Mesendoderm (in vitro differentiated cells): ENCODE results near the gene WNT10A.

ENCODE experiments used
- DNase-seq: peaks from one replicate; pipeline ENCODE4 v3.0.0; 2013
- H2AK5ac ChIP-seq: 2 replicates; pipeline ENCODE4 v1.6.1; 2013; ENCODE audit warnings: low read length, inconsistent platforms
- H2BK120ac ChIP-seq: 2 replicates; pipeline ENCODE4 v1.6.1; 2013; ENCODE audit warnings: low read depth, mild to moderate bottlenecking, low read length, moderate library complexity, mixed read lengths
- H2BK15ac ChIP-seq: replicated peaks from 2 replicates; pipeline ENCODE4 v1.6.1; 2013; ENCODE audit warnings: low read depth, mild to moderate bottlenecking, moderate library complexity
- H2BK5ac ChIP-seq: 2 replicates; pipeline ENCODE4 v1.6.1; 2013; ENCODE audit warnings: low read length, inconsistent platforms
- H3K18ac ChIP-seq: 2 replicates; pipeline ENCODE4 v1.6.1; 2013; ENCODE audit warnings: mild to moderate bottlenecking, low read length, mixed read lengths
- H3K23ac ChIP-seq: one replicate; pipeline ENCODE4 v1.6.1; 2013; ENCODE audit warnings: low read length
- H3K27ac ChIP-seq: 2 replicates; pipeline ENCODE4 v1.5.1; 2013; ENCODE audit warnings: low read depth, mild to moderate bottlenecking, inconsistent platforms, low read length, moderate library complexity
- H3K27me3 ChIP-seq: 2 replicates; pipeline ENCODE4 v1.6.1; 2013; ENCODE audit warnings: low read length, control low read depth, mild to moderate bottlenecking, inconsistent platforms; ENCODE audit not compliant: insufficient read depth, poor library complexity
- H3K36me3 ChIP-seq: 2 replicates; pipeline ENCODE4 v1.6.1; 2013; ENCODE audit warnings: low read length, inconsistent platforms; ENCODE audit not compliant: control insufficient read depth, insufficient read depth
- H3K4ac ChIP-seq: one replicate; pipeline ENCODE4 v1.6.1; 2013; ENCODE audit warnings: low read depth, mild to moderate bottlenecking, low read length, moderate library complexity
- H3K4me1 ChIP-seq: 2 replicates; pipeline ENCODE4 v1.6.1; 2013; ENCODE audit warnings: low read depth, low read length, inconsistent platforms; ENCODE audit not compliant: control insufficient read depth
- H3K4me2 ChIP-seq: 2 replicates; pipeline ENCODE4 v1.6.1; 2013; ENCODE audit warnings: low read length
- H3K4me3 ChIP-seq: 2 replicates; pipeline ENCODE4 v1.5.1; 2013; ENCODE audit warnings: mild to moderate bottlenecking, low read length
- H3K56ac ChIP-seq: one replicate; pipeline ENCODE4 v1.6.1; 2013; ENCODE audit warnings: low read length
- H3K79me1 ChIP-seq: 2 replicates; pipeline ENCODE4 v1.6.1; 2013; ENCODE audit warnings: low read length, inconsistent platforms
- H3K79me2 ChIP-seq: 2 replicates; pipeline ENCODE4 v1.6.1; 2013; ENCODE audit warnings: mild to moderate bottlenecking, low read length; ENCODE audit not compliant: control insufficient read depth, insufficient read depth
- H3K9ac ChIP-seq: 2 replicates; pipeline ENCODE4 v1.6.1; 2013; ENCODE audit warnings: low read length, inconsistent platforms
- H4K5ac ChIP-seq: one replicate; pipeline ENCODE4 v1.6.1; 2013; ENCODE audit warnings: low read length
- H4K8ac ChIP-seq: one replicate; pipeline ENCODE4 v1.6.1; 2013; ENCODE audit warnings: low read depth, mild to moderate bottlenecking, control low read depth, low read length, moderate library complexity
- WGBS: extraction: QIAGEN DNeasy Blood & Tissue Kit; methylation state at CpG from one replicate; pipeline ENCODE4 v1.1.7; 2013; ENCODE audit warnings: low lambda C conversion rate, missing lambda C conversion rate; ENCODE audit not compliant: insufficient coverage; ENCODE audit errors: extremely low coverage; 5-methylcytosine and 5-hydroxymethylcytosine counted together

The WNT10A gene

DNA sequence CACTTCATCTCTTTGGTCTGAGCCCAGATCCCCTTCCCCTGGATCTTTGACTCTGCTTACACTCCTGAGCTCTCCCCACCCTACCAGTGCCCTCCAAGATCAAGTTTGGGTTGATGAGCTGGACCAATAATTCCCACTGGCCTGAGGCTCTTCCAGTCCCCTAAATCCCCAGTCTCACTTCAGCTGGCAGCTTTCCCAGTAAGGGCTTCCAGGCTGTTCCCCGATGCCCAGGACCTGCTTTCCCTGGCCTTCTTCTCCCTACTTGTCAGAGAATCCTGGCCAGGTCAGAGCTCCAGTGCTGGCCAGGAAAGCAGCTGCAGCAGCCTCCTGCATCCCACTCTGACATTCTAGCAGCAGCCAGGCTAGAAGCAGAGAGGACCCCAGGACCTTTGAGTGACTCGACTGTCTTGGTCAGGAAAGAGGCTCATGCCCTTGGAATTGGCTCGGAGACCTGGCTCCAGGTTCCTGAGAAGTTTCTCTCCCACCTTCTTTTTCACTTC lies 17.6 kb upstream of the WNT10A start:
- Histone ChIP-seq H3K27ac (no peak overlapping the region), H3K4me1 (peaks cover 3% of the 10 kb centered on the region), H3K23ac (no peak overlapping the region), H3K36me3 (no peaks in the 10 kb centered on the region), H2BK5ac (no peak overlapping the region), H3K79me1 (no peaks in the 10 kb centered on the region), H3K4me3 (no peak overlapping the region), H2BK120ac (no peak overlapping the region), H3K4me2 (no peak overlapping the region), H3K56ac (no peak overlapping the region), H4K8ac (no peak overlapping the region), H2BK15ac (no peak overlapping the region), H3K9ac (no peak overlapping the region), H3K27me3 (peaks cover 40% of the 10 kb centered on the region), H2AK5ac (no peak overlapping the region), H3K18ac (no peak overlapping the region), H3K4ac (no peak overlapping the region), H3K79me2 (no peaks in the 10 kb centered on the region), H4K5ac (no peak overlapping the region)
- DNase-seq, result no peak
- WGBS, result no CpG with 5 or more reads among the region's 3 CpGs

DNA sequence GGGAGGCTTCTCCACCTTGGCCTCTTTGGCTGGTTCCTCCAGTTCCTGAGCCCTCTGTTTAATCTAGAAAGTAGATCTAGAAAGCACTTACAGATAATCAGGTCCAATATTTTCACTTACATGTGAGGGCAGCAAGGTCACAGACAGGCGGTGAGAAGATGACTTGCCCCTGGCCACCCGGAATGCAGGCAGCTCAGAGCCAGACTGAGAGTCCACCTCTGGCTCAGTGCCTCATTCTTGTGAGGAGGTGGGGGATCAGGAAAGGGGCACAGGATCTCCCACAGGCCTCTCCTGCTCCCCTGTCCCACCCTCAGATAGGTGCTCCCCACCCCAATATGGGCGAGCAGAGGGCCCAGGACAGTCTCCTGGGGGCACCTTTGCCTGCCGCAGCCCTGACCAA lies 15.3 kb upstream of the WNT10A start:
- H3K36me3 ChIP-seq, result no peaks in the 10 kb centered on the region
- peaks cover 39% of the 10 kb centered on the region for H3K27me3 ChIP-seq
- no peak overlapping the region for H3K23ac ChIP-seq
- DNase-seq, result no peak
- H3K56ac ChIP-seq, result no peak overlapping the region
- H2BK5ac ChIP-seq, result no peak overlapping the region
- H3K18ac ChIP-seq, result no peak overlapping the region
- H2BK120ac ChIP-seq, result no peak overlapping the region
- H4K5ac ChIP-seq, result no peak overlapping the region
- H3K4me2 ChIP-seq, result no peak overlapping the region
- no peak overlapping the region for H3K27ac ChIP-seq
- H3K4me3 ChIP-seq, result no peak overlapping the region
- no peaks in the 10 kb centered on the region for H3K79me1 ChIP-seq
- H2AK5ac ChIP-seq, result no peak overlapping the region
- H2BK15ac ChIP-seq, result no peak overlapping the region
- no peak overlapping the region for H4K8ac ChIP-seq
- no peaks in the 10 kb centered on the region for H3K79me2 ChIP-seq
- H3K4ac ChIP-seq, result no peak overlapping the region
- H3K9ac ChIP-seq, result no peak overlapping the region
- peaks cover under 1% of the 10 kb centered on the region for H3K4me1 ChIP-seq
- WGBS, result no CpG with 5 or more reads among the region's 4 CpGs

DNA sequence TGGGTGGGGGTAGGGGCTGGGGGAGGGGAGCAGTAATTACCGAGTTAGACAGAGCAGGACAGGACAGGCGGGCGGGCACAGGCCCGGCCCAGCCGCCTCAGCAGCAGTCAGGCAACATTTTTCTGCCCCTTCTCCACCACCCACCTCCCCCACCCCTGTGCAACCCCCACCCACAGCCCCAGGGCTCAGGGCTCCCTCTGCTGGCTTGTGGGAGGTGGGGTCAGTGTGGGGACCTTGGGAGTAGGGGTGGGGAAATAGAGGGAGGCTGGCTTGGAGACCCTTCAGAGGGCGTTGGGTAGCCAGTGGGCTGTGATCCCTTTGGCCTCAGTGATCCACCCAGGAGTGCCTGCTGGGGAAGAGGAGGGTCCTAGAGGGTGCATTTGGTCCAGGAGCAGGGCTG lies 14.7 kb upstream of the WNT10A start:
- no peak overlapping the region for H3K18ac ChIP-seq
- no peak overlapping the region for H4K8ac ChIP-seq
- H3K4me2 ChIP-seq, result no peak overlapping the region
- no peaks in the 10 kb centered on the region for H3K36me3 ChIP-seq
- no peak overlapping the region for H3K4ac ChIP-seq
- H3K56ac ChIP-seq, result no peak overlapping the region
- no peak overlapping the region for H2AK5ac ChIP-seq
- H2BK120ac ChIP-seq, result no peak overlapping the region
- no peak overlapping the region for H3K23ac ChIP-seq
- no peaks in the 10 kb centered on the region for H3K4me1 ChIP-seq
- H3K79me2 ChIP-seq, result no peaks in the 10 kb centered on the region
- no peak overlapping the region for H3K27ac ChIP-seq
- H4K5ac ChIP-seq, result no peak overlapping the region
- H3K79me1 ChIP-seq, result no peaks in the 10 kb centered on the region
- peaks cover 44% of the 10 kb centered on the region for H3K27me3 ChIP-seq
- DNase-seq, result no peak
- no CpG with 5 or more reads among the region's 6 CpGs for WGBS
- no peak overlapping the region for H2BK15ac ChIP-seq
- no peak overlapping the region for H3K9ac ChIP-seq
- no peak overlapping the region for H3K4me3 ChIP-seq
- H2BK5ac ChIP-seq, result no peak overlapping the region

- WGBS, result no CpG with 5 or more reads among the region's 6 CpGs
- Histone ChIP-seq H4K8ac (no peak overlapping the region), H3K36me3 (no peaks in the 10 kb centered on the region), H3K27me3 (peaks cover 58% of the 10 kb centered on the region), H2BK15ac (no peak overlapping the region), H3K18ac (no peak overlapping the region), H3K27ac (no peak overlapping the region), H2BK5ac (no peak overlapping the region), H4K5ac (no peak overlapping the region), H3K56ac (no peak overlapping the region), H2BK120ac (no peak overlapping the region), H3K4me3 (no peak overlapping the region), H3K4me1 (no peaks in the 10 kb centered on the region), H3K4ac (no peak overlapping the region), H3K79me1 (no peaks in the 10 kb centered on the region), H3K79me2 (no peaks in the 10 kb centered on the region), H3K23ac (no peak overlapping the region), H3K9ac (no peak overlapping the region), H3K4me2 (no peak overlapping the region), H2AK5ac (no peak overlapping the region)
- no peak for DNase-seq
Observed at GRCh38 chr2:218867900-218868299, 12.8 kb upstream of the WNT10A start.

DNA sequence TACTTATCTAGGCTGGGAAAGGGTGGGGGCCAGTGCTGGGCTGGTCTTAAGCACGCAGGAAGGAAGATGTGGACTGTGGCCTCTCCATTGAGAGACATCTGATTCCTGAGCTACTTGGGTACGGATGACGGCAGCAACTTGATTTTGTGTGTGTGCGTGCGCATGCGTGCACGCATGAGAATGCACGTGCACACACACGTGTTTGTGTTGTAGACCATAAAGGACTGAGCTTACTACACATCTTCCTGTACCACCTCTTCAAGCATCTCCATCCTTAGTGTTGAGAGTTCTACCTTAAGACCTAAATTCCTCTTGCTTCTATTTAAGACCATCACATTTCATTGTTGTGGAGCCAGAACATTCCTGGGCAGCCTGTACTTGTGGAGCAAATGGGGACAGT lies 11.6 kb upstream of the WNT10A start:
- no CpG with 5 or more reads among the region's 9 CpGs for WGBS
- H2BK120ac ChIP-seq, result no peak overlapping the region
- H3K27ac ChIP-seq, result no peak overlapping the region
- DNase-seq, result no peak
- no peak overlapping the region for H3K56ac ChIP-seq
- H3K79me1 ChIP-seq, result no peaks in the 10 kb centered on the region
- H4K8ac ChIP-seq, result no peak overlapping the region
- H3K79me2 ChIP-seq, result no peaks in the 10 kb centered on the region
- no peak overlapping the region for H3K9ac ChIP-seq
- no peaks in the 10 kb centered on the region for H3K36me3 ChIP-seq
- no peak overlapping the region for H3K4me2 ChIP-seq
- no peak overlapping the region for H2BK15ac ChIP-seq
- H2AK5ac ChIP-seq, result no peak overlapping the region
- no peaks in the 10 kb centered on the region for H3K4me1 ChIP-seq
- H4K5ac ChIP-seq, result no peak overlapping the region
- no peak overlapping the region for H3K23ac ChIP-seq
- H3K27me3 ChIP-seq, result peaks cover 66% of the 10 kb centered on the region
- no peak overlapping the region for H3K4me3 ChIP-seq
- no peak overlapping the region for H3K18ac ChIP-seq
- H2BK5ac ChIP-seq, result no peak overlapping the region
- H3K4ac ChIP-seq, result no peak overlapping the region

GRCh38 chr2:218870984-218871344 lies 9.7 kb upstream of the WNT10A start:
- Histone ChIP-seq H4K8ac (no peak overlapping the region), H3K4me1 (no peaks in the 10 kb centered on the region), H3K56ac (no peak overlapping the region), H2AK5ac (no peak overlapping the region), H3K36me3 (no peaks in the 10 kb centered on the region), H3K79me1 (no peaks in the 10 kb centered on the region), H2BK15ac (no peak overlapping the region), H3K4me2 (no peak overlapping the region), H4K5ac (no peak overlapping the region), H3K4ac (no peak overlapping the region), H3K23ac (no peak overlapping the region), H3K9ac (no peak overlapping the region), H3K79me2 (no peaks in the 10 kb centered on the region), H2BK5ac (no peak overlapping the region), H3K18ac (no peak overlapping the region), H3K4me3 (no peak overlapping the region), H3K27me3 (peaks cover 81% of the 10 kb centered on the region), H2BK120ac (no peak overlapping the region), H3K27ac (no peak overlapping the region)
- DNase-seq, result no peak
- no CpG with 5 or more reads among the region's 18 CpGs for WGBS
